GM19463 (cell line): ENCODE data around the gene RHBDD1.
A peak's percentile ranks its signal among the peaks of the same experiment; 100 is the strongest.

Experiments
- ATAC-seq: cut with Tn5 transposase; IDR thresholded peaks from one replicate; pipeline ENCODE4 v1.9.1; 2021; ENCODE audit warnings: mild to moderate bottlenecking, moderate library complexity; ENCODE audit not compliant: unreplicated experiment

Gene RHBDD1

GRCh38 chr2:226978300-226978699, 142.4 kb downstream of the RHBDD1 start:
- no peak for ATAC-seq

DNA sequence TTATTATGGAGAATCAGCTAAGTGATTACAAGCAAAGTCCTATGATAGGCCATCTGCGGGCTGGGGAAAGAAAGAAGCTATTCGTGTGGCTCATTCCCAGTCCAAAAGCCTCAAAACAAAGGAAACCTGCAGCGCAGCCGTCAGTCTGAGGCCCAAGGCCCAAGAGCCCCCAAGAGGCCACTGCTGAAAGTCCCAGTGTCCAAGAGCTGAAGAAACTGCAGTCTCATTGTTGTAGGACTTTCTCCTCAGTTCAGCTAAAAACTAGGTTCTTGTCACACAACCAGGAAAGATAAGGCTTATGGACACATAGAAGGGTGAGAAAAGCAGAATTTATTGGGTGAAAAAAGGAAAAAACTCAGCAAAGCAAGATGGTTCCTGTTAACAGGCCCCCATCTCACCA, 143.2 kb downstream of the RHBDD1 start:
- no peak for ATAC-seq

DNA sequence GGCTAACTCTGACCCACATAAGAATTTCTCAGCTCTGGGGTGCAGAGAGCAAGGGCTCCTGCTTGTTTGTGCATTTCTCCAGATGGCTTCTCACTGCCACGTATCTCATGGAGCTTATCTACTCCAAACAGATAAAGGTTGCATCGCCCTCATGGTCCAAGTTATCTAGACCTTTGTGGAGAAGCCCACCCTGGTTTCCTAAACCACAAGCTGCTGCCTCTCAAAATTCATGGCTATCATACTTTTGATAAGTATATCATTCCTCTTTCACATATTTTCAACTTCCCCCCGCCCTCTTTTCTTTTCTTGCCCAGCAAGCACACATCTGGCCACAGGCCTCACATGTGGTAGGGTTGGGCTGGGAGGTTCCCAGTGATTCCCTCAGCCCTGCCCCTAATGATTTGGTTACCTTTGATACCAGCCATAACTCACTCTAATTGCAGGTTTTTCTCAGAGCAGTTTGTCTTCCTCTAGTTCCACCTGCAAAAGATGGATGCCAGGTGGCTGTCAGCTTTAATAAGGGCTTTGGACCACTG, 146.0 kb downstream of the RHBDD1 start:
- no peak for ATAC-seq

DNA sequence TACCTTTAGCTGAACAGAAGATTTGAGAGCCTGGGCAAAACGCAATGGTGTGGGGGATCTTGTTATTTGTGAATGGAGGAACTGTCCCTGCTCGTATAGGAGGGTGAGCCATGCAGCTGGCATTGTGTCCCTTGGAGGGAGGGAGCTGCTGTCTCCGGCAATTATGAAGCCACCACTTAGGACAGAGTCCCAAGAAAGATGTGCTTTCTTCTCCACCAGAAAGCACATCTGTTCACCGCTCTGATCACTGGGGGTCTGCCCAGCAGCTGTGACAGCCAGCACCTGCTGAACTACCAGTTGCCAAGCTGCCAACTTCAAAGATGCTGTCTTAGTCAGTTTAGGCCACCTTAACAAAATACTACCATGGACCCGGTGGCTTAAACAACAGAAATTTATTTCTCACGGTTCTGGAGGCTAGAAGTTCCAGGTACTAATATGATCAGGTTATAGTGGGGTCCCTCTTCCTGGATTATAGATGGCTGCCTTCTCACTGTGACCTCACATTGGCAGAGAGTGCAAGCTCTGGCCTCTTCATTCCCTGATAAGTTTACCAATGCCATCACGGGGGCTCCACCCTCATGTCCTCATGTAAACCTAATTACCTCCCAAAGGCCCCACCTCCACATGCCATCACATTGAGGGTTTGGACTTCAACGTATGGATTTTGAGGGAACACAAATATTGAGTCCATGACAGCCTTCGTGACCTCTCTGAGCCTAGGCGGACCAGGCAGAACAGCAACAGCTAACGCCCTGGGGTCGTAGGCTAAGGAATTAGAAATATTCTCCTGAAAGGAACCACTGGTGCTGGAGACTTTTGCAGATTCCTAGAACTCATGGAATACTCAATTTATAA, 148.3 kb downstream of the RHBDD1 start:
- no peak for ATAC-seq

DNA sequence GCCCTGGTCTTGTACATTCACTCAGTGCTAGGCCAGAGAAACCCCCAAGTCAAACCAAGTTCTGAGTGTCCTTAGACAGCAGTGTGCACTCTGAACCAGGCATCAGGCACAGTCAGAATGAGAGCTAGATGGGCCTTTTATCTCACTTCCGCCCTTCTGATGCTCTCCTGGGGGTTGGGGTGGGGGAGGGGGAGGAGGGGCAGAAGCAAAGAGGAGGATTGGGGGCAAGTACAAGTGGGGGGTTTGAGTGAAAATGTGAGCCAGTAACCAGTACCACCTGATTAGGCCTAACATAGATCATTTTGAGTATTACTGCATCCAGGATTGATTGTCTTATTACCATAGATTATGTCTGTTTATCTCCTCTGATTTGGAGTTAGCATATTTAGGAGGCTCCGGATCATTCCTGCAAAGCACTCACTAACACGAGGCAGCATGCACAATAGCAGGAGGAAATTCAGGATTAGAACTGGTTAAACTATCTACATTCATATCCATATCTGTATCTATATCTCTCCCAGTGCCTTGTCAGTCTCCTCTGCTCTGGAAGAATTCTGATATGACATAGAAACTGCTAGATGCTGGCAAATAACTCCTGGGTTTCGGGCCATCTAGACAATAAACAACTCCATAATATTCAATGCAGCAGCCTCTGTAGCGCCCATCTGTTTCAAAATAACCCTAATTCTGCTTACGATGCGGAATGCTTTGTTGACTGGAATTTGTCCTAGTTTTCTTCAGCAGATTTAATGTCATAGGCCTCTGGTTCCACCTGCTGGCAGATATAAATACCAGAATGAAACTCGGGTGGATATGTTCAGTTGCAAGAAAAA, 149.1 kb downstream of the RHBDD1 start:
- ATAC-seq: peak; percentile 98

DNA sequence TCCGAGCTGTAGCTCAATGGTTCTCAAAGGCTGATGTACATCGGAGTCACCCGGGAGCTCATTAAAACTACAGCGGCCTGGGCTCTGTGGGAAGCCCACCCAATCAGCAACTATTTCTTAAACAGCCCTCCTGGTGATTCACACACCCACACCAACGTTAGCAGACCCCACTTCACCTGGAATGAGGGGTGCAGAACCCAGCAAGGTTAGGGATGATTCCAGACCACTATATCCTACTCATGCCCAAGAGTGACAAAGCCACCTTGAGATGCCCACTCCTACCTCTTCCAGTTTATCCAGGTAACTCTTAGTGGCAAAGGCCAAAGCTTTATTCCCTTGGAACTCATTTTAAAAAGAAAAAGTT, 149.7 kb downstream of the RHBDD1 start:
- no peak for ATAC-seq

GRCh38 chr2:226991663-226992062, 155.8 kb downstream of the RHBDD1 start:
- peak; percentile 52 for ATAC-seq

GRCh38 chr2:226993171-226993570, 157.3 kb downstream of the RHBDD1 start:
- no peak for ATAC-seq

DNA sequence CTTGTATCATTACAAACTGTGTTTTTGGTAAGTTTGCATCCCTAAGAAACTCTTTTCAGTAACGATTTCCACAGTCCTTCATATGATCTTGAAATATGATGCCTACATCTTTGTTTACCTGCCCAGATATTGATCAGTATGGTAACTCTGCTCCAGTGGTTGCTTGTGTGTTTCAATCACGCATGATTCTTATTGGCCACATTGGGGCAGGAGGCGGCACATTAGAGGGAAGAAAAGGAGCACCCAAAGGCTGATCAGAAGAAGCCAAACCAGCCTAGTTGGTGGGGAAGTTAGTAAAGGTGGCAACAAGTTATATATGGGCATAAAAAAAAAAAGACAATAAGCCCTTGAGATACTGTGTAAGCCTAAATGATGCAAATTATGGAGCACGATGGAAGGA, 158.9 kb downstream of the RHBDD1 start:
- no peak for ATAC-seq

DNA sequence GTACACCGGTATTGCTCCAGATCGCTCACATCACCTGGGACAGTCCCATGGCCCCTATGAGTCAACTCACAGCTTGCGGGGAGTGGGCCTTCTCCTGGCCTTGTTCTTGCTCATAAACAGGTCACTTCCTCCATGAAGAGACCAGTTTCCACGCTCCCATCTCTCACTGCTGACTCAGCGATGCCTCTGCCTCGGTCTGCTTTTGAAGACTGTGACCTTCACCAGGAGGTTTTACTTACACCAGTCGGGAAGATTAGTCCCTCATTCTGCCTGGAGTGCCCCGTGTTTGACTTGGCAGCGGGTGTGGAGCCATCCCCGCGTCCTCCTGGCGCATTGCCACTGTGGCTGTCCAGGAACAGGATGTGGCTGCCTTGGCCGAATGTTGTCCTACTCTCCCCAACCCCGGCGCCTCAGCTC, 159.8 kb downstream of the RHBDD1 start:
- ATAC-seq: no peak

DNA sequence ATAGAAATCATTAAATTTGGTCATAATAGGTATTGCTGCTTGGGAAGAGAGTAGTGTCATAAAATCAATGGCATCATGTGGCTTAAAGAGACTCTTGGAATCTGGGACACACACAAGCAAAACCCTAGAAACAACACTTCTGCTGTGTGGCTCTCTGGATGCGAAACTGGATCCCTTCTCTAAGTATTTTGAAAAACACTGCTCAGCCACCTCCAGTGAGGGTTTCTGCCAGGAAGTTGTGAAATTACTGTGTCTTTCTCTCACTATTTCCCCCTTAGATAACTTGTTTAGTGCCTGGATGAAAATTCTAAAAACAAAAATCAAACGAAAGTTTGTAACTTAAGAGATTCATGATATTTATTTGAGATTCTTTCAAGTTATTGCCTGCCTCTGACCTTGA, 163.8 kb downstream of the RHBDD1 start:
- no peak for ATAC-seq

GRCh38 chr2:227000123-227000522, 164.3 kb downstream of the RHBDD1 start:
- no peak for ATAC-seq

DNA sequence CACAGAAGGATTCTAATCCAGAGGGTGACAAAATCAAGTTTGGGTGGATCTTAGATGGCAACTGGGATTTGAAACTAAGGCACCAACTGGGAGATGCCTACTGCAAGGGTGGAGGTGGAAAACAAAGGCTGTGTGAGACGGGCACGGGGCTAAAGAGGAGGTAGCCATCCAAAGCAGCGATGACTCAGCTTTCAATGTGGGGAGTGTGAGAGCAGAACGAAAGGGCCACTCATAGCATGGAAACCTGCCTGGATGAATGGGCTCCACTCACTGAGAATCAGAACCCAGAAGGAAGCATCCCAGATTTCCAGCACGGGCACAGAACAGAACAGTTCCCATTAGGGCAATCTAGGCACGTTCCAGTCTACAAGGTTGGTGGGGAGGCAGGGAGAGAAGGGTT, 168.6 kb downstream of the RHBDD1 start:
- ATAC-seq: no peak

- no peak for ATAC-seq
These were observed 170.5 kb downstream of the RHBDD1 start for GRCh38 chr2:227006189-227006897.

GRCh38 chr2:227007148-227007547, 171.3 kb downstream of the RHBDD1 start:
- ATAC-seq: no peak

- no peak for ATAC-seq
These were observed 172.1 kb downstream of the RHBDD1 start for GRCh38 chr2:227007940-227008339.

GRCh38 chr2:227010433-227010832, 174.6 kb downstream of the RHBDD1 start:
- ATAC-seq: no peak

- ATAC-seq: no peak
These were observed 177.5 kb downstream of the RHBDD1 start for GRCh38 chr2:227013330-227013729.

DNA sequence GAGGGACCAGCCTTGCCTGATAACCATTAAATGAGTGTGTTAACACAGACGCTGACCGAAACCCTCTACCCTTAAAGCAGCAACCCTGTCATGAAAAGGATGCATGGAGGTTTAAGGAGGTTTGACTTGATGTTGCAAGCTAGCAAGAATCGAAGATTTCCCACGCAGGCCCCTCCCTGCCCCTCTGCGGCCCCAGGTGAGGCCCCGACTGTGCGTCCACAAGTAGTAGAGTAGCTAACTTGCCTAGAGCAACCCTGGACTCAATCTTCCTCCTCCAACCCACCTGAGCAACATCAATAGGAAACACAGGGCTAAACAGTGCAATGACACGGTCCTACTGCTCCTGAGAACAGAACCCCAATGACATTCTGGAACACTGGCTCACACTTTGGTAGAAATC, 178.0 kb downstream of the RHBDD1 start:
- no peak for ATAC-seq

DNA sequence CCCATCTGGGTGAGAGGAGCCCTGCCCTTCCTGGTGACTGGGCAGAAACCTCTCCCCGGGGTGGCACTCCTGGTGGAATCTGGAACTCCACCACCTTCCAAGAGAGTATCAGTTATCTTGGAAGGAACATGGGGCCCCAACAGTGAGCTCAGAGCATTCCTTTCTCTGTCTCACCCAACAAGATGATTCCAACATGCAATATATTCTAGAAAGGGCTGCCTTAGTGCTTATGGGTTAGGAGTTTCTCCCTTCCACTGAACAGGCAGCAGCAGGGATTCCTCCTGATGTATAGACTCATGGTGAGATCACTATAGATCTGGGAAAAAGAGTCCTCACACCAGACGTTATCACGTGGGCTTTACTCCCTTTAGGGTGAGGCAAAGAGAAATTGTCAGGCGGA, 181.0 kb downstream of the RHBDD1 start:
- ATAC-seq: no peak

- ATAC-seq: no peak
These were observed 184.6 kb downstream of the RHBDD1 start for GRCh38 chr2:227020416-227020815.
